B cell (primary cell): Measurements from ENCODE around the gene GTF3C5. TPM values are rescaled to one million over a fixed set of nuclear protein-coding genes. Genes with fewer than 3 reads are reported as not detected.

ENCODE experiments used
- ATAC-seq: fragments of 200-7000 bp; cut with Tn5 transposase; one replicate; pipeline ENCODE4 v1.10.0; 2021; ENCODE audit warnings: low read depth, mild to moderate bottlenecking, moderate number of reproducible peaks, moderate library complexity
- CTCF ChIA-PET: fragments of 350-600 bp; sonication (Branson Sonifier 250); formaldehyde crosslinking; loops from one replicate; lab custom pipeline; 2021; ENCODE audit warnings: antibody characterized with exemption, inconsistent platforms; lab: Charles Lee
- POLR2A ChIA-PET: fragments of 350-600 bp; sonication (Branson Sonifier 250); formaldehyde crosslinking; loops from one replicate; lab custom pipeline; 2021; ENCODE audit warnings: antibody characterized with exemption; lab: Charles Lee
- DNase-seq: peaks from one replicate; pipeline ENCODE4 v3.0.0; 2013
- H2AFZ ChIP-seq: 2 replicates; pipeline ENCODE4 v1.6.1; 2012; ENCODE audit warnings: mild to moderate bottlenecking, low read depth, low read length; ENCODE audit not compliant: insufficient read depth, poor library complexity, severe bottlenecking
- H3K27ac ChIP-seq, 2 donors: 1 replicate in 1 of 2; 2 replicates in 1 of 2; pipeline ENCODE4 v1.5.1; 2012 to 2013; ENCODE audit warnings: low read length in 2 of 2, mild to moderate bottlenecking in 2 of 2, moderate library complexity in 1 of 2
- H3K27me3 ChIP-seq, 4 experiments: fragments of 200-600 bp in 1 of 4; sonication (generic) in 1 of 4; replicated peaks in 1 of 4; 1 replicate in 2 of 4; 2 replicates in 2 of 4; pipeline versions ENCODE4 v1.6.1 to v1.7.0; 2013 to 2016; ENCODE audit warnings: low read length in 3 of 4, mild to moderate bottlenecking in 2 of 4, mixed read lengths in 1 of 4, moderate library complexity in 1 of 4; ENCODE audit not compliant: insufficient read depth in 4 of 4, control insufficient read depth in 3 of 4; ENCODE audit errors: control extremely low read depth in 1 of 4
- H3K36me3 ChIP-seq, 2 experiments: replicated peaks in 1 of 2; 1 replicate in 1 of 2; 2 replicates in 1 of 2; pipeline versions ENCODE4 v1.6.1 to v1.7.1; 2013; ENCODE audit warnings: low read length in 1 of 2; ENCODE audit not compliant: insufficient read depth in 2 of 2, control insufficient read depth in 1 of 2; ENCODE audit errors: control extremely low read depth in 1 of 2, extremely low read depth in 1 of 2
- H3K4me1 ChIP-seq, 2 donors: fragments of 200-600 bp in 1 of 2; sonication (generic) in 1 of 2; 1 replicate in 1 of 2; 2 replicates in 1 of 2; pipeline versions ENCODE4 v1.5.1 to v1.6.1; 2013 to 2017; ENCODE audit warnings: low read length in 2 of 2; ENCODE audit not compliant: control insufficient read depth in 2 of 2, insufficient read depth in 2 of 2
- H3K4me2 ChIP-seq: replicated peaks from 2 replicates; pipeline ENCODE3; 2012; ENCODE audit warnings: mild to moderate bottlenecking, low read depth, low read length; ENCODE audit not compliant: poor library complexity, severe bottlenecking
- H3K4me3 ChIP-seq, 5 experiments: fragments of 200-600 bp in 1 of 5; sonication (generic) in 1 of 5; 1 replicate in 3 of 5; 2 replicates in 2 of 5; pipeline versions ENCODE4 v1.5.1 to v1.7.0; 2011 to 2016; ENCODE audit warnings: low read length in 4 of 5, mild to moderate bottlenecking in 4 of 5, low read depth in 2 of 5, control low read depth in 1 of 5, moderate library complexity in 1 of 5; ENCODE audit not compliant: insufficient read depth in 1 of 5; ENCODE audit errors: control extremely low read depth in 1 of 5, extremely low read depth in 1 of 5
- H3K79me2 ChIP-seq: fragments of 200-600 bp; sonication (generic); one replicate; pipeline ENCODE4 v1.6.0; 2016; ENCODE audit warnings: low read length; ENCODE audit not compliant: control insufficient read depth, insufficient read depth
- H3K9ac ChIP-seq: fragments of 200-600 bp; sonication (generic); 2 replicates; pipeline ENCODE4 v1.6.1; 2017; ENCODE audit warnings: mild to moderate bottlenecking, low read length, moderate library complexity
- H3K9me3 ChIP-seq, 3 donors: one replicate each; pipeline versions ENCODE4 v1.6.1 to v1.7.1; 2013; ENCODE audit warnings: low read length in 2 of 3; ENCODE audit not compliant: control insufficient read depth in 2 of 3, insufficient read depth in 1 of 3; ENCODE audit errors: control extremely low read depth in 1 of 3
- H4K20me1 ChIP-seq: 2 replicates; pipeline ENCODE4 v1.6.0; 2012; ENCODE audit warnings: mild to moderate bottlenecking, low read length; ENCODE audit not compliant: insufficient read depth, control insufficient read depth, poor library complexity, severe bottlenecking
- H3K27ac Mint-ChIP-seq: one replicate; pipeline ENCODE4 v1.8.0; 2021; ENCODE audit warnings: mixed read lengths
- H3K27me3 Mint-ChIP-seq: one replicate; pipeline ENCODE4 v1.8.0; 2021; ENCODE audit warnings: mixed read lengths
- H3K4me1 Mint-ChIP-seq: one replicate; pipeline ENCODE4 v1.8.0; 2021; ENCODE audit warnings: mixed read lengths
- H3K4me3 Mint-ChIP-seq: one replicate; pipeline ENCODE4 v1.8.0; 2021; ENCODE audit warnings: mixed read lengths
- H3K9me3 Mint-ChIP-seq: one replicate; pipeline ENCODE4 v1.8.0; 2022; ENCODE audit warnings: mixed read lengths; ENCODE audit not compliant: insufficient read depth
- CTCF ChIP-seq: fragments of 200-600 bp; IDR thresholded peaks from one replicate; pipeline ENCODE4 v1.8.0; 2022; ENCODE audit warnings: antibody characterized with exemption, mild to moderate bottlenecking
- EZH2 ChIP-seq: IDR thresholded peaks from 2 replicates; pipeline ENCODE4 v1.6.1; 2012; ENCODE audit warnings: borderline replicate concordance, low read depth, mild to moderate bottlenecking, moderate library complexity, low read length; ENCODE audit not compliant: insufficient read depth, poor library complexity, severe bottlenecking
- WGBS: methylation state at CpG from one replicate; pipeline ENCODE4 v1.1.5; 2013; ENCODE audit warnings: missing lambda C conversion rate; ENCODE audit not compliant: insufficient coverage; 5-methylcytosine and 5-hydroxymethylcytosine counted together
- intact Hi-C: fragments of 100-400 bp; cut with micrococcal nuclease; formaldehyde crosslinking; loops from one replicate; pipeline ENCODE4 v1.10.0; 2022
- polyA plus RNA-seq: library from polyadenylated mRNA; depleted of rRNA; stranded (reverse); fragments of >200 nt; gene quantifications from 2 replicates; pipeline ENCODE4 v1.2.3, GENCODE V29; 2012
- total RNA-seq, 2 donors: library from RNA; stranded (reverse); fragments of 120-200 nt in 1 of 2; gene quantifications; 1 replicate in 1 of 2; 2 replicates in 1 of 2; pipeline versions ENCODE4 v1.2.3 to v1.2.4, GENCODE V29; 2013 to 2022

The GTF3C5 gene
- total and polyA plus RNA-seq, 2 donors (not counting 1 experiment from before 2014, with no cell fraction given) = 80.5 to 91.2 TPM

GRCh38 chr9:133002147-133003070 lies 28.4 kb upstream of the GTF3C5 start:
- H3K4me1 Mint-ChIP-seq = no peaks in the 10 kb centered on the region
- Histone ChIP-seq H2AFZ (no peak overlapping the region), H3K9ac (no peak overlapping the region), H3K36me3 (no peaks in the 10 kb centered on the region), H3K27me3 (peaks cover 0 to 33% (median 8%) of the 10 kb centered on the region in 4 experiments), H3K27ac (no peak overlapping the region), H3K79me2 (no peaks in the 10 kb centered on the region), H3K4me2 (no peak overlapping the region), H4K20me1 (no peaks in the 10 kb centered on the region), H3K9me3 (no peaks in the 10 kb centered on the region), H3K4me3 (no peak overlapping the region), H3K4me1 (no peaks in the 10 kb centered on the region)
- no peak overlapping the region for H3K27ac Mint-ChIP-seq
- intact Hi-C loops = no loop called here
- ChIA-PET CTCF (interaction anchor here (1.2 to 1.3 kb wide), 2 partner anchors 20 to 25 kb away, joined by 4 read pairs; no protein-coding TSS in a partner anchor), POLR2A (no interaction called here)
- ATAC-seq = no peak
- no peak for DNase-seq
- 16% methylated on average over 9 of the region's 13 CpGs for whole genome bisulfite sequencing
- H3K4me3 Mint-ChIP-seq = no peak overlapping the region
- TF ChIP-seq EZH2 (no peak), CTCF (no peak)
- peaks cover 50% of the 10 kb centered on the region for H3K27me3 Mint-ChIP-seq
- peaks cover 2% of the 10 kb centered on the region for H3K9me3 Mint-ChIP-seq

GRCh38 chr9:133003071-133003461 lies 27.7 kb upstream of the GTF3C5 start:
- Mint-ChIP-seq H3K9me3 (peaks cover 2% of the 10 kb centered on the region), H3K4me3 (no peak overlapping the region), H3K27ac (no peak overlapping the region), H3K4me1 (no peaks in the 10 kb centered on the region), H3K27me3 (peaks cover 48% of the 10 kb centered on the region)
- Histone ChIP-seq H3K4me3 (no peak overlapping the region), H3K27ac (no peak overlapping the region), H3K36me3 (no peaks in the 10 kb centered on the region), H3K4me2 (no peak overlapping the region), H2AFZ (no peak overlapping the region), H3K27me3 (peaks cover 0 to 38% (median 8%) of the 10 kb centered on the region in 4 experiments), H4K20me1 (no peaks in the 10 kb centered on the region), H3K79me2 (no peaks in the 10 kb centered on the region), H3K9ac (no peak overlapping the region), H3K4me1 (no peaks in the 10 kb centered on the region), H3K9me3 (peaks cover 0 to 2% (median 0%) of the 10 kb centered on the region in 3 donors)
- no peak for TF ChIP-seq EZH2
- no peak for TF ChIP-seq CTCF
- 9% methylated on average over 13 of the region's 13 CpGs for WGBS
- DNase-seq (no peak), ATAC-seq (no peak)
- CTCF ChIA-PET = interaction anchor here (1.3 kb wide), 1 partner anchor 19 kb away, joined by 4 read pairs; no protein-coding TSS in a partner anchor
- POLR2A ChIA-PET = no interaction called here
- intact Hi-C loops = no loop called here
